ELF-1 (cell line): ENCODE data around the gene FARP1.

ENCODE experiments used
- DNase-seq: peaks from one replicate; pipeline ENCODE4 v3.0.0-alpha.2; 2016; ENCODE audit warnings: low read depth, low spot score

Gene FARP1

GRCh38 chr13:98496479-98496791 is 353.5 kb downstream of the FARP1 start:
- no peak for DNase-seq

GRCh38 chr13:98496966-98497365 is 354.1 kb downstream of the FARP1 start:
- DNase-seq: no peak

- DNase-seq: no peak
These were observed 358.1 kb downstream of the FARP1 start for GRCh38 chr13:98500963-98501421.

- DNase-seq: no peak
These were observed 360.5 kb downstream of the FARP1 start for GRCh38 chr13:98503175-98504028.

- no peak for DNase-seq
These were observed 361.1 kb downstream of the FARP1 start for GRCh38 chr13:98504029-98504351.

- DNase-seq: no peak
These were observed 361.6 kb downstream of the FARP1 start for GRCh38 chr13:98504371-98504963.
